ENCODE measurements around the gene CCNB1IP1. TPM values are rescaled to one million over a fixed set of nuclear protein-coding genes. Genes with fewer than 3 reads are reported as not detected.

The CCNB1IP1 gene
- total and polyA plus RNA-seq, 2 of the 4 experiments (the other 2 are of a cell fraction) = 27.5 to 34.6 TPM

DNA sequence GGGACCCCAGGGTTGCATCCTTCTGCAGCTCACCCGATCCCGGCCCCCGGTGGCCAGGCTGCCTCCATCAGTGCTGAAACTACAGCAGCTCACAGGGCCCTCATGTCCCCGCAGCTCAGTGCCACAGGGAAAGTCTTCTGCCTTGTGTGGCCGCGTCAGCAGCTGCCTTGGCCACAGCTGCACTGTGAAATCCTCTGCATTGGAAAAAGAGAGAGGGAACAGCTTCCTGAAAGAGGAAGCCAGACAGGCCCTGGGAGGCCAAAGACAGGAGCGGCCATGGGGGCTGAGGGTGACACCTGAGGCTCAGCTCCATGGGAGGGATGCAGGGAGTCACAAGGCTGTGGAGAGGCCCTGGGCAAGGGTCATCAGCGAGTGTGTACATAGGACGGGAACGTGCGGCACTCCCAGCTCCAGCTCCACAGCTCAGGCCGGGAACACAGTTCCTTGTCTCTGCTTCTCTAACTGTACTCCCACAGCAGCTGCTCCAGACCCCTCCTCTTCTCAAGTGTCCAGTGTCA is 43.1 kb upstream of the CCNB1IP1 start:
- intact Hi-C loops (cut with micrococcal nuclease) (no loop called here), dilution Hi-C loops (cut with HindIII; ENCODE audit: low sequenced_read_pairs, unreplicated experiment) (no loop called here), in situ Hi-C loops (cut with MboI; ENCODE audit: low sequenced_read_pairs) (no loop called here)
- ChIA-PET POLR2A (ENCODE audit: unreplicated experiment) (no interaction called here), CTCF (no interaction called here)
- no peak overlapping the region for H2AK9ac ChIP-seq (replicated peaks; ENCODE audit: low read depth, low read length, poor library complexity)
- no peak overlapping the region for H2BK20ac ChIP-seq (ENCODE audit: low read depth, low read length)
- H3K14ac ChIP-seq (replicated peaks; ENCODE audit: low read depth, low read length) = no peak overlapping the region
- no peaks in the 10 kb centered on the region for H4K20me1 ChIP-seq (ENCODE audit: insufficient read depth, low read length)
- H3K9ac ChIP-seq (ENCODE audit: low read depth, low read length) = no peak overlapping the region
- H2AFZ ChIP-seq (replicated peaks; ENCODE audit: low read length, poor library complexity) = no peak overlapping the region
- H3K4ac ChIP-seq (ENCODE audit: low read depth, low read length) = no peak overlapping the region
- TF ChIP-seq SMC3 (IDR thresholded peaks at IDR 0.05; ENCODE audit: low read depth, low read length) (no peak), NFE2L2 (IDR thresholded peaks at IDR 0.05; ENCODE audit: low read depth, low read length) (no peak), MAFK (IDR thresholded peaks at IDR 0.05; ENCODE audit: low read depth, low read length) (no peak), MAZ (IDR thresholded peaks at IDR 0.05; ENCODE audit: borderline replicate concordance, low read depth, low read length) (no peak), FOS (IDR thresholded peaks at IDR 0.05; ENCODE audit: low read depth, low read length) (no peak), POLR2A (IDR thresholded peaks at IDR 0.05; ENCODE audit: low read depth, low read length) (no peak), CHD1 (IDR thresholded peaks at IDR 0.05; ENCODE audit: low read depth, low read length) (no peak), MXI1 (IDR thresholded peaks at IDR 0.05; ENCODE audit: borderline replicate concordance, low read depth, low read length) (no peak)
- TF ChIP-seq, protein P1, sequence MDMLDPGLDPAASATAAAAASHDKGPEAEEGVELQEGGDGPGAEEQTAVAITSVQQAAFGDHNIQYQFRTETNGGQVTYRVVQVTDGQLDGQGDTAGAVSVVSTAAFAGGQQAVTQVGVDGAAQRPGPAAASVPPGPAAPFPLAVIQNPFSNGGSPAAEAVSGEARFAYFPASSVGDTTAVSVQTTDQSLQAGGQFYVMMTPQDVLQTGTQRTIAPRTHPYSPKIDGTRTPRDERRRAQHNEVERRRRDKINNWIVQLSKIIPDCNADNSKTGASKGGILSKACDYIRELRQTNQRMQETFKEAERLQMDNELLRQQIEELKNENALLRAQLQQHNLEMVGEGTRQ (IDR thresholded peaks at IDR 0.05; ENCODE audit: low read depth, low read length) = no peak
- TF ChIP-seq, protein P2, sequence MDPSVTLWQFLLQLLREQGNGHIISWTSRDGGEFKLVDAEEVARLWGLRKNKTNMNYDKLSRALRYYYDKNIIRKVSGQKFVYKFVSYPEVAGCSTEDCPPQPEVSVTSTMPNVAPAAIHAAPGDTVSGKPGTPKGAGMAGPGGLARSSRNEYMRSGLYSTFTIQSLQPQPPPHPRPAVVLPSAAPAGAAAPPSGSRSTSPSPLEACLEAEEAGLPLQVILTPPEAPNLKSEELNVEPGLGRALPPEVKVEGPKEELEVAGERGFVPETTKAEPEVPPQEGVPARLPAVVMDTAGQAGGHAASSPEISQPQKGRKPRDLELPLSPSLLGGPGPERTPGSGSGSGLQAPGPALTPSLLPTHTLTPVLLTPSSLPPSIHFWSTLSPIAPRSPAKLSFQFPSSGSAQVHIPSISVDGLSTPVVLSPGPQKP (IDR thresholded peaks at IDR 0.05; ENCODE audit: borderline replicate concordance, low read depth, low read length) = no peak
- H3K79me1 ChIP-seq (ENCODE audit: low read depth in 1 of 2, low read length in 2 of 2) = no peaks in the 10 kb centered on the region
- H3K56ac ChIP-seq (ENCODE audit: extremely low read depth, insufficient read depth, low read length) = no peak overlapping the region
- H4K91ac ChIP-seq (ENCODE audit: insufficient read depth, low read depth, low read length) = no peak overlapping the region
- DNase-seq (no peak), ATAC-seq (ENCODE audit: low read depth) (no peak)
- no peak overlapping the region for H3K18ac ChIP-seq (ENCODE audit: low read depth, low read length)
- no peak overlapping the region for H2BK120ac ChIP-seq (ENCODE audit: low read depth, low read length)
- H3K4me1 ChIP-seq (ENCODE audit: control insufficient read depth, insufficient read depth, low read length) = no peaks in the 10 kb centered on the region
- H3K27ac ChIP-seq (ENCODE audit: insufficient read depth, low read length) = no peak overlapping the region
- H3K4me2 ChIP-seq (ENCODE audit: low read depth, low read length) = no peak overlapping the region
- H2BK5ac ChIP-seq (ENCODE audit: low read depth, low read length, poor library complexity, severe bottlenecking) = no peak overlapping the region
- H3K4me3 ChIP-seq (ENCODE audit: insufficient read depth, low read depth, low read length) = no peak overlapping the region
- H3K23ac ChIP-seq (ENCODE audit: low read depth, low read length) = no peak overlapping the region
- no peaks in the 10 kb centered on the region for H3K27me3 ChIP-seq (ENCODE audit: control insufficient read depth, insufficient read depth, low read length)
- no peaks in the 10 kb centered on the region for H3K9me1 ChIP-seq (ENCODE audit: insufficient read depth, low read length)
- H3K9me3 ChIP-seq (ENCODE audit: control insufficient read depth, insufficient read depth, low read length) = no peaks in the 10 kb centered on the region
- no peak overlapping the region for H2AK5ac ChIP-seq (ENCODE audit: low read depth, low read length)
- H3K36me3 ChIP-seq (ENCODE audit: control insufficient read depth, insufficient read depth, low read length) = peaks cover 77% of the 10 kb centered on the region
- no peak overlapping the region for H4K5ac ChIP-seq (ENCODE audit: low read depth, low read length)
- H2BK15ac ChIP-seq (ENCODE audit: low read depth, low read length) = no peak overlapping the region
- no peak overlapping the region for H4K8ac ChIP-seq (ENCODE audit: low read depth in 2 of 2, low read length in 2 of 2)
- 92% methylated on average over 4 of the region's 12 CpGs; no CpG with 5 or more reads in 1 of the 2 experiments for WGBS, 2 experiments (ENCODE audit: extremely low coverage in 2 of 2, insufficient read length in 1 of 2)
- BruUV-seq (replicated peaks) = no TSS peak

All from IMR-90 (cell line).